ENCODE data around the gene DBN1. TPM values are rescaled to one million over a fixed set of nuclear protein-coding genes. Genes with fewer than 3 reads are reported as not detected.

The DBN1 gene
- total and polyA plus RNA-seq, 2 donors (not counting 3 experiments of a cell fraction or from before 2014, with no cell fraction given): 198 to 336 TPM

GRCh38 chr5:177431317-177432142, 41.9 kb downstream of the DBN1 start:
- Histone ChIP-seq H2AFZ (ENCODE audit: low read depth, low read length) (no peak overlapping the region), H3K27me3 (ENCODE audit: control insufficient read depth in 2 of 2, insufficient read depth in 2 of 2, low read length in 2 of 2) (no peaks in the 10 kb centered on the region), H4K20me1 (replicated peaks; ENCODE audit: control insufficient read depth, extremely low read depth, insufficient read depth, low read length) (no peaks in the 10 kb centered on the region), H3K4me3 (replicated peaks in 1 of 3; ENCODE audit: insufficient read depth in 1 of 3, low read depth in 1 of 3, low read length in 3 of 3) (no peak overlapping the region), H3K27ac (ENCODE audit: insufficient read depth, low read depth, low read length) (no peak overlapping the region), H3K9ac (replicated peaks; ENCODE audit: extremely low read depth, insufficient read depth, low read length) (no peak overlapping the region), H3K9me3 (replicated peaks; ENCODE audit: control insufficient read depth, insufficient read depth, low read length) (no peaks in the 10 kb centered on the region), H3K4me1 (ENCODE audit: control insufficient read depth, extremely low read depth, insufficient read depth, low read length) (peaks cover 8% of the 10 kb centered on the region), H3K79me2 (ENCODE audit: control insufficient read depth, insufficient read depth, low read length) (peaks cover 27% of the 10 kb centered on the region), H3K9me1 (replicated peaks; ENCODE audit: control insufficient read depth, extremely low read depth, insufficient read depth, low read length) (no peaks in the 10 kb centered on the region), H3K36me3 (ENCODE audit: control insufficient read depth in 2 of 2, extremely low read depth in 1 of 2, insufficient read depth in 2 of 2, low read length in 2 of 2) (peaks cover 11 to 31% of the 10 kb centered on the region in 2 experiments), H3K4me2 (ENCODE audit: insufficient read depth, low read length) (no peak overlapping the region)
- FAIRE-seq (no peak), DNase-seq (ENCODE audit: low read depth, low spot score) (no peak)
- BruUV-seq (replicated peaks): no TSS peak
- ChIA-PET CTCF (interaction anchor here (0.7 to 1.6 kb wide), 4 partner anchors 8 to 29 kb away, joined by 3 read pairs; partner anchors contain the start of gene F12), POLR2A (no interaction called here)
- intact Hi-C loops (cut with micrococcal nuclease) (no loop called here), dilution Hi-C loops (cut with MboI; ENCODE audit: extremely low pct_ligation_motif_present, low sequenced_read_pairs) (no loop called here)
- TF ChIP-seq FOS (IDR thresholded peaks at IDR 0.05; ENCODE audit: borderline replicate concordance, insufficient read depth, low read length): no peak
- TF ChIP-seq GATA2 (IDR thresholded peaks at IDR 0.05; ENCODE audit: insufficient read depth, insufficient read length, low read depth, low read length): no peak
- no peak for TF ChIP-seq MAX (IDR thresholded peaks at IDR 0.05; ENCODE audit: insufficient read depth, insufficient read length)
- no peak for TF ChIP-seq JUN (IDR thresholded peaks at IDR 0.05; ENCODE audit: borderline replicate concordance, insufficient read depth, insufficient read length, low read depth)
- TF ChIP-seq POLR2AphosphoS5 (IDR thresholded peaks at IDR 0.05; ENCODE audit: insufficient read depth, low read depth, low read length): no peak
- no peak for TF ChIP-seq EZH2 (IDR thresholded peaks at IDR 0.05; ENCODE audit: borderline replicate concordance, low read depth, low read length, severe bottlenecking)
- TF ChIP-seq MYC (IDR thresholded peaks at IDR 0.05; ENCODE audit: low read depth, low read length): no peak
- no peak for TF ChIP-seq CTCF (IDR thresholded peaks at IDR 0.05; ENCODE audit: extremely low read depth in 1 of 2, insufficient read depth in 1 of 2, low read depth in 1 of 2, low read length in 2 of 2)
- no peak for TF ChIP-seq POLR2A (IDR thresholded peaks at IDR 0.05; ENCODE audit: low read depth, low read length)
